ENCODE measurements around the gene UBIAD1.

DNA sequence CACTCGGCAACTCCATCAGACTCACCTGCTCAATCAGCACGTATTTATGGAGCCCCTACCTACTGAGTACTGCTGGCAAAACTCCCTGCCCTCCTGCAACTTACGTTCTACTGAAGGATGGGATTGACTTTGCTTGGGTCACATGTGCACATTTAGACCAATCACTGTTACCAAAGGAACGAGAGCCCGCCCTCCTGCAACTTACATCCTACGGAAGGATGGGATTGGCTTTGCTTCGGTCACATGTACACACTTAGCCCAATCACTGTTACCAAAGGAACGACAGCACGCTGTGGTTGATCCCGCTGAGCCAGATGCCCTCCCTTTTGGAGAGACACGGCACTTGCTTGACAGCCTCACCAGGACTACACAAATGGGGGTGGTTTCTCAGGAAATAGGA, 46.0 kb downstream of the UBIAD1 start:
- no peak for TF ChIP-seq CTCF (IDR thresholded peaks at IDR 0.05; ENCODE audit: borderline replicate concordance, extremely low read depth, low read length, poor library complexity, severe bottlenecking)
- TF ChIP-seq EZH2 (IDR thresholded peaks at IDR 0.05; ENCODE audit: borderline replicate concordance, low read depth, low read length, severe bottlenecking): no peak

Measured in DND-41 (cell line).